Lower lobe of right lung (tissue), 2 donors: ENCODE measurements around the gene EPB41L1. TPM values are rescaled to one million over a fixed set of nuclear protein-coding genes. Genes with fewer than 3 reads are reported as not detected.
A peak's percentile ranks its signal among the peaks of the same experiment; 100 is the strongest.

ENCODE experiments used
- ATAC-seq, 2 donors: fragments of 200-7000 bp; cut with Tn5 transposase; one replicate each; pipeline ENCODE4 v1.9.1; 2020 to 2022; ENCODE audit warnings: mild to moderate bottlenecking in 2 of 2, moderate library complexity in 2 of 2
- DNase-seq: peaks from one replicate; pipeline ENCODE4 v3.0.0-alpha.2; 2020
- H3K27ac ChIP-seq: fragments of 200-600 bp; one replicate; pipeline ENCODE4 v1.8.0; 2022
- H3K27me3 ChIP-seq: fragments of 200-600 bp; one replicate; pipeline ENCODE4 v1.8.0; 2022; ENCODE audit warnings: low read depth
- H3K36me3 ChIP-seq: fragments of 200-600 bp; one replicate; pipeline ENCODE4 v1.8.0; 2022; ENCODE audit warnings: mild to moderate bottlenecking
- H3K4me1 ChIP-seq: fragments of 200-600 bp; one replicate; pipeline ENCODE4 v1.8.0; 2022
- H3K4me3 ChIP-seq: fragments of 200-600 bp; one replicate; pipeline ENCODE4 v1.8.0; 2022; ENCODE audit warnings: mild to moderate bottlenecking
- H3K9me3 ChIP-seq: fragments of 200-600 bp; one replicate; pipeline ENCODE4 v1.8.0; 2022
- CTCF ChIP-seq: fragments of 200-600 bp; IDR thresholded peaks from one replicate; pipeline ENCODE4 v1.8.0; 2022; ENCODE audit warnings: antibody characterized with exemption, mild to moderate bottlenecking
- intact Hi-C: fragments of 100-400 bp; cut with DNase I; formaldehyde crosslinking; loops from one replicate; pipeline ENCODE4 v1.11.0; 2022
- total RNA-seq: library from RNA; stranded (reverse); fragmentation: NEBNext Ultra II Directional; extraction: Animal tissue kit (Norgen Biotek cat#: 25700); gene quantifications from one replicate; pipeline ENCODE4 v1.2.1, GENCODE V29; 2021
- donor health status: DM: no; HTN: yes; CAD: no; lungs with severe emphysema.

Gene EPB41L1
- total RNA-seq, 1 donor from 2014 or later: 68.9 TPM

- Histone ChIP-seq H3K4me1 (no peaks in the 10 kb centered on the region), H3K36me3 (peaks cover 71% of the 10 kb centered on the region), H3K9me3 (no peaks in the 10 kb centered on the region), H3K27ac (no peak overlapping the region), H3K27me3 (no peaks in the 10 kb centered on the region), H3K4me3 (no peak overlapping the region)
- intact Hi-C loops: no loop called here
- DNase-seq (no peak), ATAC-seq (no peak)
- no peak for TF ChIP-seq CTCF
Observed at GRCh38 chr20:36182604-36183154, 28.1 kb downstream of the EPB41L1 start.

- Histone ChIP-seq H3K4me1 (no peaks in the 10 kb centered on the region), H3K27me3 (no peaks in the 10 kb centered on the region), H3K27ac (no peak overlapping the region), H3K9me3 (no peaks in the 10 kb centered on the region), H3K36me3 (peaks cover 71% of the 10 kb centered on the region), H3K4me3 (no peak overlapping the region)
- intact Hi-C loops: no loop called here
- DNase-seq (no peak), ATAC-seq (no peak)
- TF ChIP-seq CTCF: no peak
Observed at GRCh38 chr20:36183155-36183944, 28.8 kb downstream of the EPB41L1 start.

- peak in 1 of 2 donors; percentile 17 for ATAC-seq
- peaks cover 73% of the 10 kb centered on the region for H3K36me3 ChIP-seq
- intact Hi-C loops: no loop called here
Observed at GRCh38 chr20:36184816-36185776, 30.6 kb downstream of the EPB41L1 start.

GRCh38 chr20:36193977-36194712 lies 39.6 kb downstream of the EPB41L1 start:
- peaks cover 88% of the 10 kb centered on the region for H3K36me3 ChIP-seq
- H3K4me1 ChIP-seq: no peaks in the 10 kb centered on the region
- no peak overlapping the region for H3K4me3 ChIP-seq
- intact Hi-C loops: no loop called here
- H3K27me3 ChIP-seq: no peaks in the 10 kb centered on the region
- no peak overlapping the region for H3K27ac ChIP-seq
- no peak for TF ChIP-seq CTCF
- H3K9me3 ChIP-seq: no peaks in the 10 kb centered on the region
- DNase-seq (no peak), ATAC-seq (no peak)

More at GRCh38 chr20:36184816-36185776, 30.6 kb downstream of the EPB41L1 start:
- no peak overlapping the region for H3K27ac ChIP-seq
- no peaks in the 10 kb centered on the region for H3K4me1 ChIP-seq
- H3K27me3 ChIP-seq: no peaks in the 10 kb centered on the region
- H3K4me3 ChIP-seq: no peak overlapping the region
- no peak for TF ChIP-seq CTCF
- H3K9me3 ChIP-seq: no peaks in the 10 kb centered on the region
- DNase-seq: no peak

- DNase-seq (no peak), ATAC-seq (no peak)
- no peak for TF ChIP-seq CTCF
- H3K4me1 ChIP-seq: no peaks in the 10 kb centered on the region
- H3K36me3 ChIP-seq: peaks cover 77% of the 10 kb centered on the region
- H3K9me3 ChIP-seq: no peaks in the 10 kb centered on the region
- intact Hi-C loops: no loop called here
- H3K27ac ChIP-seq: no peak overlapping the region
- H3K27me3 ChIP-seq: no peaks in the 10 kb centered on the region
- no peak overlapping the region for H3K4me3 ChIP-seq
Observed at GRCh38 chr20:36196676-36197075, 42.1 kb downstream of the EPB41L1 start.
